ENCODE measurements around the gene FRMD7. TPM values are rescaled to one million over a fixed set of nuclear protein-coding genes. Genes with fewer than 3 reads are reported as not detected.

FRMD7 gene
- total and polyA plus RNA-seq, 2 of the 4 experiments (the other 2 are of a cell fraction) = not detected

DNA sequence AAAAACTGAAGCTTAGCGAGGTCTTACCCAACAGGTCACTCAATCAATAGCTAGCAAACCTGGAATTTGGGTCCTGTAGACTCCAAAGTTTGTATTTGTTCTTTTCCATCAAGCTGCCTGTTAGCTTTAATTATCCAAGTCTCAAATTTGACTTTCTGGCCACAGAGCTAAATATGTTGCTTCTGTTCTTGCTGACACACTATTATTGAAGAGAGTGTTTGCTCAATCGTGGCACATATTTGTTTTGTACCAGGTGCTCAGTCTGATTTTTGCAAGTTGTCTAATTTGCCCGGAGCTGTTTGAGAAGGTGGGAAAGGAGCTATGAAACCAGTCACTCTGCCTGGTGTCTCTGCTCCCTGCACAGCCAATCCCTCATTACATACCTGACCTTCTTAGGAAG, 41.7 kb upstream of the FRMD7 start:
- CTCF ChIA-PET = no interaction called here
- WGBS, 2 experiments (ENCODE audit: extremely low coverage in 2 of 2, insufficient read length in 1 of 2) = no CpG with 5 or more reads among the region's 3 CpGs
- H3K79me1 ChIP-seq (ENCODE audit: low read depth in 1 of 2, low read length in 2 of 2) = no peaks in the 10 kb centered on the region

More for the DNA sequence above, 41.7 kb upstream of the FRMD7 start:
- H4K20me1 ChIP-seq (ENCODE audit: insufficient read depth, low read length) = no peaks in the 10 kb centered on the region
- in situ Hi-C loops (cut with MboI; ENCODE audit: low sequenced_read_pairs) = no loop called here
- H3K4me1 ChIP-seq (ENCODE audit: control insufficient read depth, insufficient read depth, low read length) = no peaks in the 10 kb centered on the region
- no peaks in the 10 kb centered on the region for H3K36me3 ChIP-seq (ENCODE audit: control insufficient read depth, insufficient read depth, low read length)
- H4K8ac ChIP-seq (ENCODE audit: low read depth in 2 of 2, low read length in 2 of 2) = no peak overlapping the region
- H2BK120ac ChIP-seq (ENCODE audit: low read depth, low read length) = no peak overlapping the region
- no TSS peak for BruUV-seq (replicated peaks)
- no peak overlapping the region for H3K14ac ChIP-seq (replicated peaks; ENCODE audit: low read depth, low read length)
- H2AFZ ChIP-seq (replicated peaks; ENCODE audit: low read length, poor library complexity) = no peak overlapping the region
- H2BK5ac ChIP-seq (ENCODE audit: low read depth, low read length, poor library complexity, severe bottlenecking) = no peak overlapping the region
- no peak for ATAC-seq (ENCODE audit: low read depth)
- no peak overlapping the region for H3K4ac ChIP-seq (ENCODE audit: low read depth, low read length)
- H3K9ac ChIP-seq (ENCODE audit: low read depth, low read length) = no peak overlapping the region
- dilution Hi-C loops (cut with HindIII; ENCODE audit: low sequenced_read_pairs, unreplicated experiment) = no loop called here
- TF ChIP-seq, protein P1, sequence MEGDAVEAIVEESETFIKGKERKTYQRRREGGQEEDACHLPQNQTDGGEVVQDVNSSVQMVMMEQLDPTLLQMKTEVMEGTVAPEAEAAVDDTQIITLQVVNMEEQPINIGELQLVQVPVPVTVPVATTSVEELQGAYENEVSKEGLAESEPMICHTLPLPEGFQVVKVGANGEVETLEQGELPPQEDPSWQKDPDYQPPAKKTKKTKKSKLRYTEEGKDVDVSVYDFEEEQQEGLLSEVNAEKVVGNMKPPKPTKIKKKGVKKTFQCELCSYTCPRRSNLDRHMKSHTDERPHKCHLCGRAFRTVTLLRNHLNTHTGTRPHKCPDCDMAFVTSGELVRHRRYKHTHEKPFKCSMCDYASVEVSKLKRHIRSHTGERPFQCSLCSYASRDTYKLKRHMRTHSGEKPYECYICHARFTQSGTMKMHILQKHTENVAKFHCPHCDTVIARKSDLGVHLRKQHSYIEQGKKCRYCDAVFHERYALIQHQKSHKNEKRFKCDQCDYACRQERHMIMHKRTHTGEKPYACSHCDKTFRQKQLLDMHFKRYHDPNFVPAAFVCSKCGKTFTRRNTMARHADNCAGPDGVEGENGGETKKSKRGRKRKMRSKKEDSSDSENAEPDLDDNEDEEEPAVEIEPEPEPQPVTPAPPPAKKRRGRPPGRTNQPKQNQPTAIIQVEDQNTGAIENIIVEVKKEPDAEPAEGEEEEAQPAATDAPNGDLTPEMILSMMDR (conservative IDR thresholded peaks at IDR 0.05; ENCODE audit: low read depth, low read length) = no peak
- no peak overlapping the region for H3K18ac ChIP-seq (ENCODE audit: low read depth, low read length)
- H2BK15ac ChIP-seq (ENCODE audit: low read depth, low read length) = no peak overlapping the region
- H3K27me3 ChIP-seq (ENCODE audit: control insufficient read depth, insufficient read depth, low read length) = peaks cover 6% of the 10 kb centered on the region
- H2AK5ac ChIP-seq (ENCODE audit: low read depth, low read length) = no peak overlapping the region
- H3K9me3 ChIP-seq (ENCODE audit: control insufficient read depth, insufficient read depth, low read length) = no peaks in the 10 kb centered on the region
- H2BK20ac ChIP-seq (ENCODE audit: low read depth, low read length) = no peak overlapping the region
- no peak overlapping the region for H3K23ac ChIP-seq (ENCODE audit: low read depth, low read length)
- DNase-seq = no peak
- H3K4me3 ChIP-seq (ENCODE audit: insufficient read depth, low read depth, low read length) = no peak overlapping the region
- no peak overlapping the region for H3K56ac ChIP-seq (ENCODE audit: extremely low read depth, insufficient read depth, low read length)
- no peaks in the 10 kb centered on the region for H3K9me1 ChIP-seq (ENCODE audit: insufficient read depth, low read length)
- intact Hi-C loops (cut with micrococcal nuclease) = no loop called here
- POLR2A ChIA-PET (ENCODE audit: unreplicated experiment) = no interaction called here
- no peak overlapping the region for H4K91ac ChIP-seq (ENCODE audit: insufficient read depth, low read depth, low read length)
- H3K27ac ChIP-seq (ENCODE audit: insufficient read depth, low read length) = no peak overlapping the region
- H4K5ac ChIP-seq (ENCODE audit: low read depth, low read length) = no peak overlapping the region
- H3K4me2 ChIP-seq (ENCODE audit: low read depth, low read length) = no peak overlapping the region
- H2AK9ac ChIP-seq (replicated peaks; ENCODE audit: low read depth, low read length, poor library complexity) = no peak overlapping the region

All from IMR-90 (cell line).